Panc1 (cell line): ENCODE data around the gene GNRHR. TPM values are rescaled to one million over a fixed set of nuclear protein-coding genes. Genes with fewer than 3 reads are reported as not detected.

Experiments used
- ATAC-seq: fragments of 200-7000 bp; cut with Tn5 transposase; 2 replicates; pipeline ENCODE4 v1.9.1; 2020; ENCODE audit warnings: mild to moderate bottlenecking, moderate library complexity
- BruUV-seq: library from RNA; stranded (reverse); fragments of 400-500 nt; replicated peaks from 2 replicates; lab custom pipeline; 2021; lab: Mats Ljungman, UMichigan
- CTCF ChIA-PET: fragments of 300-600 bp; sonication (Branson Sonifier 250); formaldehyde crosslinking; loops from one replicate; lab custom pipeline; 2022; ENCODE audit warnings: antibody characterized with exemption; lab: Charles Lee
- POLR2A ChIA-PET: fragments of 300-600 bp; sonication (Branson Sonifier 250); formaldehyde crosslinking; loops from one replicate; lab custom pipeline; 2022; ENCODE audit warnings: antibody characterized with exemption; lab: Charles Lee
- DNase-seq: peaks from one replicate; pipeline ENCODE4 v3.0.0-alpha.2; 2010; ENCODE audit warnings: low read depth, low spot score
- H3K27ac ChIP-seq: 2 replicates; pipeline ENCODE4 v1.5.1; 2011; ENCODE audit warnings: mild to moderate bottlenecking, low read length, inconsistent platforms
- H3K27me3 ChIP-seq: fragments of 200-500 bp; sonication (Bioruptor generic); 2 replicates; pipeline ENCODE4 v1.6.0; 2014; ENCODE audit warnings: low read length, inconsistent platforms; ENCODE audit not compliant: control insufficient read depth, insufficient read depth
- H3K36me3 ChIP-seq: fragments of 200-500 bp; sonication (Bioruptor generic); 2 replicates; pipeline ENCODE4 v1.5.1; 2014; ENCODE audit warnings: inconsistent platforms, mild to moderate bottlenecking, low read length, moderate library complexity; ENCODE audit not compliant: control insufficient read depth, insufficient read depth
- H3K4me1 ChIP-seq: 2 replicates; pipeline ENCODE4 v1.5.1; 2011; ENCODE audit warnings: inconsistent platforms, mild to moderate bottlenecking, low read length, moderate library complexity; ENCODE audit not compliant: control insufficient read depth, insufficient read depth
- H3K4me3 ChIP-seq, 2 experiments: 2 replicates each; pipeline ENCODE4 v1.5.1; 2011 to 2012; ENCODE audit warnings: low read depth in 2 of 2, low read length in 2 of 2, mild to moderate bottlenecking in 2 of 2, inconsistent platforms in 1 of 2, moderate library complexity in 1 of 2
- H3K9me3 ChIP-seq: fragments of 200-500 bp; sonication (Bioruptor generic); 2 replicates; pipeline ENCODE4 v1.5.1; 2014; ENCODE audit warnings: low read depth, mild to moderate bottlenecking, inconsistent platforms, low read length, moderate library complexity; ENCODE audit not compliant: control insufficient read depth, insufficient read depth
- POLR2AphosphoS5 ChIP-seq: IDR thresholded peaks from 2 replicates; pipeline ENCODE4 v1.6.1; 2012; ENCODE audit warnings: mild to moderate bottlenecking, low read depth, low read length, moderate library complexity
- REST ChIP-seq, 2 experiments: IDR thresholded peaks; 2 replicates each; pipeline ENCODE4 v1.6.1; 2011 to 2012; ENCODE audit warnings: low read depth in 2 of 2, control low read depth in 1 of 2, low read length in 1 of 2, mild to moderate bottlenecking in 1 of 2, moderate library complexity in 1 of 2; ENCODE audit not compliant: insufficient read depth in 1 of 2
- SIN3A ChIP-seq: IDR thresholded peaks from 2 replicates; pipeline ENCODE4 v1.6.1; 2012; ENCODE audit warnings: low read depth, mild to moderate bottlenecking, low read length, moderate library complexity, borderline replicate concordance; ENCODE audit not compliant: insufficient read depth
- TCF7L2 ChIP-seq: IDR thresholded peaks from 2 replicates; pipeline ENCODE4 v1.6.1; 2011; ENCODE audit warnings: mild to moderate bottlenecking, low read depth, low read length, inconsistent platforms
- in situ Hi-C: cut with HindIII; loops from 2 replicates; pipeline ENCODE4 v1.10.0; 2016; ENCODE audit warnings: low sequenced_read_pairs, low pct_unique_long_range_greater_than_20kb
- intact Hi-C: fragments of 100-400 bp; cut with micrococcal nuclease; formaldehyde crosslinking; loops from one replicate; pipeline ENCODE4 v1.10.0; 2022; ENCODE audit not compliant: unreplicated experiment
- total RNA-seq: library from RNA; stranded (reverse); gene quantifications from one replicate; pipeline ENCODE4 v1.2.1, GENCODE V29; 2021; ENCODE audit not compliant: unreplicated experiment
- TF ChIP-seq, protein P1 (sequence below): fragments of 450-650 bp; IDR thresholded peaks from 2 replicates; pipeline ENCODE4 v1.5.1; 2017; ENCODE audit warnings: mild to moderate bottlenecking

The GNRHR gene
- total RNA-seq, 1 experiment from 2014 or later = not detected

- Histone ChIP-seq H3K9me3 (no peaks in the 10 kb centered on the region; the same call in 1 of the 2 replicates), H3K27me3 (no peaks in the 10 kb centered on the region), H3K36me3 (no peaks in the 10 kb centered on the region), H3K4me3 (no peak overlapping the region), H3K4me1 (no peaks in the 10 kb centered on the region), H3K27ac (no peak overlapping the region)
- intact Hi-C loops (no loop called here), in situ Hi-C loops (no loop called here)
- TF ChIP-seq POLR2AphosphoS5 = no peak
- TF ChIP-seq, protein P1, sequence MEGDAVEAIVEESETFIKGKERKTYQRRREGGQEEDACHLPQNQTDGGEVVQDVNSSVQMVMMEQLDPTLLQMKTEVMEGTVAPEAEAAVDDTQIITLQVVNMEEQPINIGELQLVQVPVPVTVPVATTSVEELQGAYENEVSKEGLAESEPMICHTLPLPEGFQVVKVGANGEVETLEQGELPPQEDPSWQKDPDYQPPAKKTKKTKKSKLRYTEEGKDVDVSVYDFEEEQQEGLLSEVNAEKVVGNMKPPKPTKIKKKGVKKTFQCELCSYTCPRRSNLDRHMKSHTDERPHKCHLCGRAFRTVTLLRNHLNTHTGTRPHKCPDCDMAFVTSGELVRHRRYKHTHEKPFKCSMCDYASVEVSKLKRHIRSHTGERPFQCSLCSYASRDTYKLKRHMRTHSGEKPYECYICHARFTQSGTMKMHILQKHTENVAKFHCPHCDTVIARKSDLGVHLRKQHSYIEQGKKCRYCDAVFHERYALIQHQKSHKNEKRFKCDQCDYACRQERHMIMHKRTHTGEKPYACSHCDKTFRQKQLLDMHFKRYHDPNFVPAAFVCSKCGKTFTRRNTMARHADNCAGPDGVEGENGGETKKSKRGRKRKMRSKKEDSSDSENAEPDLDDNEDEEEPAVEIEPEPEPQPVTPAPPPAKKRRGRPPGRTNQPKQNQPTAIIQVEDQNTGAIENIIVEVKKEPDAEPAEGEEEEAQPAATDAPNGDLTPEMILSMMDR = no peak
- BruUV-seq = no TSS peak
- no peak for DNase-seq
- CTCF ChIA-PET = no interaction called here
- ATAC-seq = no peak
- POLR2A ChIA-PET = no interaction called here
Observed at GRCh38 chr4:67723341-67723740, 30.8 kb downstream of the GNRHR start.

DNA sequence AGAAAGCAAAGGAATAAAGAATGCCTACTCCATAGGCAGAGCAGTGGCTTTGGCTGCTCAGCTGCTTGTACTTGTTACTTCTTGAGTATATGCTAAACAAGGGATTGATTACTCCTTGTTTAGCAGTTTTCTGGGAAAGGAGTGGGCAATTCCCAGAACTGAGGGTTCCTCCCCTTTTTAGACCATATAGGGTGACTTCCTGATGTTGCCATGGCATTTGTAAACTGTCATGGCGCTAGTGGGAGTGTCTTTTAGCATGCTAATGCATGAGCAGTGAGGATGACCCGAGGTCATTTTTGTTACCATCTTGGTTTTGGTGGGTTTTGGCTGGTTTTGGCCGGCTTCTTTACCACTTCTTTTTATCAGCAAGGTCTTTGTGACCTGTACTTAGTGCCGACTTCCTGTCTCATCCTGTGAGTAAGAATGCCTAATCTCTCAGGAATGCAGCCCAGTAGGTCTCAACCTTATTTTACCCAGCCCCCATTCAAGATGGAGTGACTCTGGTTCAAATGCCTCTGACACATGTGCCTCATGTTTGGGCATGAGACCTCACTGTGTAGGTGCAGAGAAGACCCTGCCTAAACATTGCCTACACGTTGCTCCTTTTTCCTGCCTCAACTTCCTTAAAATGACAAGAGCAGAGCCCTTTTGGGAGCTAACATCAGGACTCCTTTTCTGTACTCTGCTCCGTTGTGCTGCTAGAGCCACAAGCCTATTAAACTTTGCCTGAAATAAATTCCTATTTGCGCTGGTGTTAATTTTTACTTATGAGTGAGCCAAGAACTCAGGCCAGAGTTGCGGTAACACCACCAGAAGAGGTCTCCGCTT lies 32.2 kb downstream of the GNRHR start:
- Histone ChIP-seq H3K9me3 (no peaks in the 10 kb centered on the region), H3K27ac (no peak overlapping the region), H3K4me1 (no peaks in the 10 kb centered on the region), H3K27me3 (no peaks in the 10 kb centered on the region), H3K4me3 (no peak overlapping the region), H3K36me3 (no peaks in the 10 kb centered on the region)
- TF ChIP-seq SIN3A (no peak), POLR2AphosphoS5 (no peak), TCF7L2 (no peak), REST (IDR thresholded peaks at IDR 0.05; ENCODE audit: insufficient read depth in 1 of 2, low read depth in 2 of 2, low read length in 1 of 2) (no peak)
- TF ChIP-seq, protein P1 = no peak
- no TSS peak for BruUV-seq
- ChIA-PET POLR2A (no interaction called here), CTCF (no interaction called here)
- in situ Hi-C loops (no loop called here), intact Hi-C loops (no loop called here)
- ATAC-seq (no peak; the same call in 1 of the 2 replicates), DNase-seq (no peak)
